ENCODE data around the gene KIF25. TPM values are rescaled to one million over a fixed set of nuclear protein-coding genes. Genes with fewer than 3 reads are reported as not detected.
A peak's percentile ranks its signal among the peaks of the same experiment; 100 is the strongest.
"Not testable (repeated sequence)": the region's sequence is repeated elsewhere in the genome, so short reads cannot be mapped to it uniquely, and the experiment has no call there.

Gene KIF25
- total and polyA plus RNA-seq, 11 donors = 0.11 to 0.29 (median 0.16) TPM; not detected in 5

DNA sequence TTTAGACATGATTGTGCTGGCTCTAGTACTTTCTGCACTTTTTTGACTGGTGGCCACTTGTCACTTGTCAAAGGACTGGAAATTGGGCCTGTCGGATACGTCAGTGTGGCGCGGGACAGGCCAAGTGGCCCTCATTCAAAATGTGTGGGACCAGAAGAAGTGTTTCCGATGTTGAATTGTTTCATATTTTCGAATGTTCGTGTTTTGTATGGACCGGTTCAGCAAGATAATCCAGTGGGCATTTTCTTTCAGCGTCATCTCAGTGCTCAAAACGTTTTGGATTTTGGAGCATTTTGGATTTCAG lies 3.5 kb downstream of the KIF25 start:
- Histone ChIP-seq H3K27ac (no peak overlapping the region), H3K4me3 (no peak overlapping the region), H3K9me3 (no peaks in the 10 kb centered on the region), H3K27me3 (peaks cover 0 to 11% (median 0%) of the 10 kb centered on the region in 9 donors), H3K4me1 (peaks cover 0 to 21% (median 2%) of the 10 kb centered on the region in 12 donors), H3K36me3 (no peaks in the 10 kb centered on the region)
- intact Hi-C loops (cut with DNase I) = no loop called here
- 76 to 95% (median 89%) methylated on average over 10 of the region's 10 CpGs for WGBS, 4 donors
- no peak for ATAC-seq
- no peak for DNase-seq
- TF ChIP-seq, protein P1, sequence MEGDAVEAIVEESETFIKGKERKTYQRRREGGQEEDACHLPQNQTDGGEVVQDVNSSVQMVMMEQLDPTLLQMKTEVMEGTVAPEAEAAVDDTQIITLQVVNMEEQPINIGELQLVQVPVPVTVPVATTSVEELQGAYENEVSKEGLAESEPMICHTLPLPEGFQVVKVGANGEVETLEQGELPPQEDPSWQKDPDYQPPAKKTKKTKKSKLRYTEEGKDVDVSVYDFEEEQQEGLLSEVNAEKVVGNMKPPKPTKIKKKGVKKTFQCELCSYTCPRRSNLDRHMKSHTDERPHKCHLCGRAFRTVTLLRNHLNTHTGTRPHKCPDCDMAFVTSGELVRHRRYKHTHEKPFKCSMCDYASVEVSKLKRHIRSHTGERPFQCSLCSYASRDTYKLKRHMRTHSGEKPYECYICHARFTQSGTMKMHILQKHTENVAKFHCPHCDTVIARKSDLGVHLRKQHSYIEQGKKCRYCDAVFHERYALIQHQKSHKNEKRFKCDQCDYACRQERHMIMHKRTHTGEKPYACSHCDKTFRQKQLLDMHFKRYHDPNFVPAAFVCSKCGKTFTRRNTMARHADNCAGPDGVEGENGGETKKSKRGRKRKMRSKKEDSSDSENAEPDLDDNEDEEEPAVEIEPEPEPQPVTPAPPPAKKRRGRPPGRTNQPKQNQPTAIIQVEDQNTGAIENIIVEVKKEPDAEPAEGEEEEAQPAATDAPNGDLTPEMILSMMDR (IDR thresholded peaks at IDR 0.05) = no peak
- no peak for TF ChIP-seq POLR2A (IDR thresholded peaks at IDR 0.05)

DNA sequence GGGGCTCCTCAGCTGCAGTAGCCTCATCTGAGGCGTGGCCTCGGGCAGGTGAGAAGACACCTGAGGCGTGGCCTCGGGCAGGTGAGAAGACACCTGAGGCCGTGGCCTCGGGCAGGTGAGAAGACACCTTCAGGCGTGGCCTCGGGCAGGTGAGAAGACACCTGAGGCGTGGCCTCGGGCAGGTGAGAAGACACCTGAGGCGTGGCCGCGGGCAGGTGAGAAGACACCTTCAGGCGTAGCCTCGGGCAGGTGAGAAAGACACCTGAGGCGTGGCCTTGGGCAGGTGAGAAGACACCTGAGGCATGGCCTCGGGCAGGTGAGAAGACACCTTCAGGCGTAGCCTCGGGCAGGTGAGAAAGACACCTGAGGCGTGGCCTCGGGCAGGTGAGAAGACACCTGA lies 4.0 kb downstream of the KIF25 start:
- Histone ChIP-seq H3K4me1 (peaks cover 0 to 21% (median 2%) of the 10 kb centered on the region in 12 donors), H3K27me3 (peaks cover 0 to 11% (median 0%) of the 10 kb centered on the region in 9 donors)
- H3K9me3 ChIP-seq; DNase-seq; ATAC-seq; H3K4me3 ChIP-seq; H3K27ac ChIP-seq; intact Hi-C loops (cut with DNase I); H3K36me3 ChIP-seq: not testable (repeated sequence)
- WGBS, 4 donors = 86 to 96% (median 93%) methylated on average over 16 to 21 of the region's 21 CpGs

DNA sequence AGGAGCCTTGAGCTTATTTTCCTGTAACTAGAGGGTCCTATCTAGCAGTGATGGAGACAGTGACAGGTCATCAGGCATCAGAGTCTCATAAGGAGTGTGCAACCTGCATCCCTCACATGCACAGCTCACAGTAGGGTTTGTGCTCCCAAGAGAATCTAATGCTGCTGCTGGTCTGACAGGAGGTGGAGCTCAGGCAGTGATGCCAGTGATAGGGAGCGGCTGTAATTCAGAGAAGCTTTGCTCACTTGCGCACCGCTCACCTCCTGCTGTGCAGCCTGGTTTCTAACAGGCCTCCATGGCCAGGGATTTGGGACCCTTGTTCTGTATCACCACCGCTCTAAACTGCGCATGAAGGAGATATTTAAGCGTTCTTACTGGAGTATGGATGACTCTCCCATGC lies 5.3 kb downstream of the KIF25 start:
- H3K36me3 ChIP-seq = no peaks in the 10 kb centered on the region
- peak overlapping the region in 5 of 12 donors; percentile 24 to 56 (median 50) for H3K27ac ChIP-seq
- TF ChIP-seq, protein P1 (IDR thresholded peaks at IDR 0.05) = no peak
- no peak for TF ChIP-seq POLR2A (IDR thresholded peaks at IDR 0.05)
- peaks cover 0 to 8% (median 0%) of the 10 kb centered on the region in 9 donors for H3K27me3 ChIP-seq
- no peak overlapping the region for H3K4me3 ChIP-seq
- DNase-seq (no peak), ATAC-seq (no peak)
- peaks cover 0 to 31% (median 5%) of the 10 kb centered on the region in 12 donors for H3K4me1 ChIP-seq
- intact Hi-C loops (cut with DNase I) = no loop called here
- H3K9me3 ChIP-seq = peaks cover 0 to 2% (median 0%) of the 10 kb centered on the region in 12 donors
- 90 to 98% (median 97%) methylated on average over 6 of the region's 6 CpGs for WGBS, 4 donors

DNA sequence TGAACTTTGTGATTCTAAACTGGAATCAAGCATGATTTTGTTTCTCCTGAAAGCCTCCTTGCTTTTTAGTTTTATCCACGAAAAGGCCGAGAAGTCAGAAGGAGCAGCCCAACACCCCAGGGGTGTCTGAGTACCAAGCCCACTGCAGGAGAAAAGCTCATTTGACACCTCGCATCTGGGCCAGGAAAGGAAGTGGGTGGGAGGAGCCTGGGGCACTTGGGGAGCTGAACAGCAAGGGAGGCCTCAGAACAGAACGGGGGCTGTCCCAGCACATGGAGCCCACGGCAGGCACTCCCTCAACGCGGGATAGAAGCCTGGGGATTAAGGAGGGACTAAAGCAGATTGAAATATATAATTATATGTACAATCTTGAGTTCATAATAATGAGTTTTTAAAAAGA lies 6.6 kb downstream of the KIF25 start:
- WGBS, 4 donors = 49 to 67% (median 56%) methylated on average over 7 of the region's 7 CpGs
- DNase-seq (peak in 1 of 5 donors; percentile 17), ATAC-seq (peak in 1 of 4 donors; percentile 54)
- intact Hi-C loops (cut with DNase I) = no loop called here
- TF ChIP-seq POLR2A (IDR thresholded peaks at IDR 0.05) = no peak
- TF ChIP-seq, protein P1 (IDR thresholded peaks at IDR 0.05) = no peak
- peak overlapping the region in 11 of 12 donors; percentile 3 to 56 (median 35) for H3K27ac ChIP-seq
- H3K4me3 ChIP-seq = no peak overlapping the region
- peaks cover 0 to 32% (median 7%) of the 10 kb centered on the region in 12 donors for H3K4me1 ChIP-seq
- peaks cover 0 to 4% (median 0%) of the 10 kb centered on the region in 9 donors for H3K27me3 ChIP-seq
- no peaks in the 10 kb centered on the region for H3K36me3 ChIP-seq
- H3K9me3 ChIP-seq = peaks cover 0 to 9% (median 0%) of the 10 kb centered on the region in 12 donors

DNA sequence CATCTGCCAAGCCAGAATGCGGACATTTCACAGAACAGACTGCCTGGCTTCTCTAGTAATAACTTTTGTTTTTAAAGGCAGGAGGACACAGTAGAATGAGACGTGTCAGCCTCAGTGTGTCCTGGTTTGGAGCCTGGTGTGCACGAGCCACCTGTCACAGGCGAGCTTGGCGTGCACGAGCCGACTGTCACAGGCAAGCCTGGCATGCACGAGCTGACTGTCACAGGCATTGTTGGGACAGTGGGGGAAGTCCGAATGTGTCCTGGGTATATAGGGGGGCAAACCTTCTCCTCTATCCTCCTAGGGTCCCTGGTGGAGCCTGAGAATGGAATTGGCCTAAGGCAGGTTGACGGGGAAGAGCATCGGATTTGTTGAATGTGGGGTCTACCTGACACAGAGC lies 7.5 kb downstream of the KIF25 start:
- no peaks in the 10 kb centered on the region for H3K27me3 ChIP-seq
- no peak for TF ChIP-seq POLR2A (IDR thresholded peaks at IDR 0.05)
- TF ChIP-seq, protein P1 (IDR thresholded peaks at IDR 0.05) = no peak
- peaks cover 0 to 14% (median 0%) of the 10 kb centered on the region in 12 donors for H3K9me3 ChIP-seq
- ATAC-seq (peak in 1 of 4 donors; percentile 18), DNase-seq (no peak)
- H3K27ac ChIP-seq = no peak overlapping the region
- peaks cover 0 to 32% (median 7%) of the 10 kb centered on the region in 12 donors for H3K4me1 ChIP-seq
- 95 to 98% (median 96%) methylated on average over 11 of the region's 11 CpGs for WGBS, 4 donors
- H3K4me3 ChIP-seq = no peak overlapping the region
- intact Hi-C loops (cut with DNase I) = no loop called here
- no peaks in the 10 kb centered on the region for H3K36me3 ChIP-seq

Data from heart left ventricle (tissue), 16 donors.